Psoas muscle (tissue), 8 donors: ENCODE results near the gene QDPR. TPM values are rescaled to one million over a fixed set of nuclear protein-coding genes. Genes with fewer than 3 reads are reported as not detected.

ENCODE experiments used
- ATAC-seq, 4 donors: fragments of 200-7000 bp; cut with Tn5 transposase; one replicate each; pipeline ENCODE4 v1.9.1; 2020; ENCODE audit warnings: moderate library complexity in 3 of 4, mild to moderate bottlenecking in 2 of 4
- DNase-seq, 2 donors: peaks; one replicate each; pipeline ENCODE4 v3.0.0-alpha.2; 2020
- H3K27ac ChIP-seq: fragments of 200-600 bp; one replicate; pipeline ENCODE4 v1.8.0; 2022
- H3K27me3 ChIP-seq, 3 donors: fragments of 200-600 bp in 1 of 3; one replicate each; pipeline versions ENCODE4 v1.6.1 to v1.8.0; 2013 to 2022; ENCODE audit warnings: low read length in 2 of 3, mild to moderate bottlenecking in 2 of 3, moderate library complexity in 1 of 3; ENCODE audit not compliant: insufficient read depth in 3 of 3
- H3K36me3 ChIP-seq, 2 donors: fragments of 200-600 bp in 1 of 2; one replicate each; pipeline versions ENCODE4 v1.6.1 to v1.8.0; 2013 to 2022; ENCODE audit warnings: low read depth in 1 of 2, mild to moderate bottlenecking in 1 of 2, moderate library complexity in 1 of 2; ENCODE audit not compliant: insufficient read depth in 1 of 2
- H3K4me1 ChIP-seq: fragments of 200-600 bp; one replicate; pipeline ENCODE4 v1.8.0; 2022
- H3K4me3 ChIP-seq: fragments of 200-600 bp; one replicate; pipeline ENCODE4 v1.8.0; 2022; ENCODE audit warnings: mild to moderate bottlenecking
- H3K9me3 ChIP-seq: fragments of 200-600 bp; one replicate; pipeline ENCODE4 v1.8.0; 2022
- CTCF ChIP-seq: fragments of 200-600 bp; IDR thresholded peaks from one replicate; pipeline ENCODE4 v1.8.0; 2022; ENCODE audit warnings: antibody characterized with exemption
- WGBS, 3 donors: extraction: QIAGEN DNeasy Blood & Tissue Kit; methylation state at CpG; one replicate each; pipeline versions ENCODE4 v1.1.6 to v1.1.7; 2013; 5-methylcytosine and 5-hydroxymethylcytosine counted together
- intact Hi-C, 2 donors: fragments of 100-400 bp; cut with DNase I; formaldehyde crosslinking; loops; one replicate each; pipeline versions ENCODE4 v1.11.0 to v1.14.2; 2022
- polyA plus RNA-seq, 3 donors: library from polyadenylated mRNA; stranded (reverse); fragments of 200-250 nt; gene quantifications; one replicate each; pipeline ENCODE4 v1.2.3, GENCODE V29; 2013
- total RNA-seq, 4 donors: library from RNA; stranded (reverse); fragmentation: NEBNext Ultra II Directional in 2 of 4; extraction: Animal tissue kit (Norgen Biotek cat#: 25700) in 2 of 4; gene quantifications; one replicate each; pipeline versions ENCODE4 v1.2.1 to v1.2.4, GENCODE V29; 2021 to 2023
- donor health status: healthy with polysubstance abuse.
- donor health status: DM: no; HTN: no; CAD: no; lungs with moderate emphysema.
- donor health status: Bipolar disorder and iron deficiency.
- donor health status: healthy.
- donor health status: DM: yes; HTN: yes; CAD: no.
- donor health status: DM: no; HTN: no; CAD: no.
- donor health status: DM: no; HTN: no; CAD: no.
- donor health status: DM: yes; HTN: yes; CAD: no.

QDPR gene
- total and polyA plus RNA-seq, 7 donors = 17.6 to 53.2 (median 39.2) TPM

GRCh38 chr4:17550549-17550948 lies 38.7 kb upstream of the QDPR start:
- Histone ChIP-seq H3K27me3 (no peaks in the 10 kb centered on the region), H3K4me1 (no peaks in the 10 kb centered on the region), H3K4me3 (no peak overlapping the region), H3K27ac (no peak overlapping the region), H3K36me3 (no peaks in the 10 kb centered on the region), H3K9me3 (no peaks in the 10 kb centered on the region)
- DNase-seq (no peak), ATAC-seq (no peak)
- intact Hi-C loops = no loop called here
- no peak for TF ChIP-seq CTCF
- 88 to 93% (median 92%) methylated on average over 3 of the region's 3 CpGs for WGBS, 3 donors

- no peak for TF ChIP-seq CTCF
- intact Hi-C loops = loop anchor here (5.0 kb wide), 3 partner anchors 91 to 1046 kb away; no protein-coding TSS in a partner anchor
- no peak overlapping the region for H3K4me3 ChIP-seq
- no peak overlapping the region for H3K27ac ChIP-seq
- no peaks in the 10 kb centered on the region for H3K9me3 ChIP-seq
- H3K4me1 ChIP-seq = no peaks in the 10 kb centered on the region
- no peak for DNase-seq
- H3K36me3 ChIP-seq = no peaks in the 10 kb centered on the region
- no peaks in the 10 kb centered on the region for H3K27me3 ChIP-seq
- ATAC-seq = no peak
- WGBS, 3 donors = 80 to 82% (median 80%) methylated on average over 12 of the region's 12 CpGs
Measured at GRCh38 chr4:17546678-17547077, 34.8 kb upstream of the QDPR start.

- DNase-seq (no peak), ATAC-seq (no peak)
- Histone ChIP-seq H3K27ac (no peak overlapping the region), H3K27me3 (no peaks in the 10 kb centered on the region), H3K4me1 (no peaks in the 10 kb centered on the region), H3K9me3 (no peaks in the 10 kb centered on the region), H3K4me3 (no peak overlapping the region), H3K36me3 (no peaks in the 10 kb centered on the region)
- WGBS, 3 donors = 81 to 89% (median 87%) methylated on average over 10 of the region's 10 CpGs
- TF ChIP-seq CTCF = no peak
- intact Hi-C loops = loop anchor here (5.0 kb wide), 3 partner anchors 91 to 1046 kb away; no protein-coding TSS in a partner anchor
Measured at GRCh38 chr4:17546222-17546621, 34.3 kb upstream of the QDPR start.

- H3K27me3 ChIP-seq = no peaks in the 10 kb centered on the region
- H3K4me3 ChIP-seq = no peak overlapping the region
- no peak for TF ChIP-seq CTCF
- no peak for DNase-seq
- 70 to 75% (median 70%) methylated on average over 11 of the region's 11 CpGs for WGBS, 3 donors
- intact Hi-C loops = loop anchor here (5.0 kb wide), 3 partner anchors 92 to 1047 kb away; no protein-coding TSS in a partner anchor
- ATAC-seq = no peak
- no peak overlapping the region for H3K27ac ChIP-seq
- H3K4me1 ChIP-seq = no peaks in the 10 kb centered on the region
- H3K9me3 ChIP-seq = no peaks in the 10 kb centered on the region
- H3K36me3 ChIP-seq = no peaks in the 10 kb centered on the region
Measured at GRCh38 chr4:17545374-17546140, 33.7 kb upstream of the QDPR start.
